Measurements from ENCODE around the gene MARCHF10.

GRCh38 chr17:62816282-62816839, 8.2 kb upstream of the MARCHF10 start:
- TF ChIP-seq CTCF (IDR thresholded peaks at IDR 0.05; ENCODE audit: low read depth, low read length): no peak
- no peak for TF ChIP-seq EZH2phosphoT487 (IDR thresholded peaks at IDR 0.05; ENCODE audit: low read depth)

Data from OCI-LY3 (cell line).